ENCODE results near the gene VWC2.

DNA sequence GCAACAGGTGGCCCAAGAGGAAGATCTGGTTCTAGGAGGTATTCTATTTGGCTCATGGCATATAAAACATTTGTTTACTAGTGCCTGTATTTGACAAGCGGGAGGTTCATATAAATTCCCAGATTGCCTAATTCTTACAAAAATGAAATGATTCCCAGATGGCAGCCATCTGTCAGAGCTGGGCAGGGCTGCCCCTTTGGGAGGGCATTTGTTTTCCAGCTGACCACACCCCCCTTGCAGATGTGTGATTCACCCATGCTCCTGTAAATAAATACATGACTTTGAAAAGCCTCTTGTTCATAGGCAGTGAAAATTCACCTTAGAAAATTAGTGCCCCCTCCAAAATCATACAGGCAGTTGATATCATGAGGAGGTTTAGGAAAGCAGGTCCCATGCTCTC lies 8.6 kb downstream of the VWC2 start:
- TF ChIP-seq, protein P1, sequence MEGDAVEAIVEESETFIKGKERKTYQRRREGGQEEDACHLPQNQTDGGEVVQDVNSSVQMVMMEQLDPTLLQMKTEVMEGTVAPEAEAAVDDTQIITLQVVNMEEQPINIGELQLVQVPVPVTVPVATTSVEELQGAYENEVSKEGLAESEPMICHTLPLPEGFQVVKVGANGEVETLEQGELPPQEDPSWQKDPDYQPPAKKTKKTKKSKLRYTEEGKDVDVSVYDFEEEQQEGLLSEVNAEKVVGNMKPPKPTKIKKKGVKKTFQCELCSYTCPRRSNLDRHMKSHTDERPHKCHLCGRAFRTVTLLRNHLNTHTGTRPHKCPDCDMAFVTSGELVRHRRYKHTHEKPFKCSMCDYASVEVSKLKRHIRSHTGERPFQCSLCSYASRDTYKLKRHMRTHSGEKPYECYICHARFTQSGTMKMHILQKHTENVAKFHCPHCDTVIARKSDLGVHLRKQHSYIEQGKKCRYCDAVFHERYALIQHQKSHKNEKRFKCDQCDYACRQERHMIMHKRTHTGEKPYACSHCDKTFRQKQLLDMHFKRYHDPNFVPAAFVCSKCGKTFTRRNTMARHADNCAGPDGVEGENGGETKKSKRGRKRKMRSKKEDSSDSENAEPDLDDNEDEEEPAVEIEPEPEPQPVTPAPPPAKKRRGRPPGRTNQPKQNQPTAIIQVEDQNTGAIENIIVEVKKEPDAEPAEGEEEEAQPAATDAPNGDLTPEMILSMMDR (IDR thresholded peaks at IDR 0.05) = no peak
- TF ChIP-seq EZH2 (IDR thresholded peaks at IDR 0.05; ENCODE audit: borderline replicate concordance, insufficient read depth, low read depth, low read length, poor library complexity, severe bottlenecking) = no peak
